GM23248 (cell line): ENCODE results near the gene FLOT1.

ENCODE experiments used
- EZH2 ChIP-seq: fragments of 200-600 bp; sonication (generic); IDR thresholded peaks from 2 replicates; pipeline ENCODE4 v1.6.1; 2018; ENCODE audit warnings: antibody characterized with exemption, mild to moderate bottlenecking; ENCODE audit not compliant: insufficient read depth, poor library complexity, severe bottlenecking
- EZH2phosphoT487 ChIP-seq: fragments of 200-600 bp; sonication (generic); IDR thresholded peaks from 2 replicates; pipeline ENCODE4 v1.6.1; 2018; ENCODE audit warnings: antibody characterized with exemption, moderate library complexity, mild to moderate bottlenecking, low read depth; ENCODE audit not compliant: insufficient read depth

GRCh38 chr6:30741789-30742315, 635 bp downstream of the FLOT1 start:
- TF ChIP-seq EZH2 (no peak), EZH2phosphoT487 (no peak)
